HUES6 (cell line): Measurements from ENCODE around the gene COL23A1.

Experiments used
- H3K27ac ChIP-seq: 2 replicates; pipeline ENCODE4 v1.7.0; 2013; ENCODE audit warnings: low read depth, mild to moderate bottlenecking, low read length, inconsistent platforms
- H3K27me3 ChIP-seq: 2 replicates; pipeline ENCODE4 v1.6.1; 2013; ENCODE audit warnings: low read length; ENCODE audit not compliant: control insufficient read depth, insufficient read depth
- H3K36me3 ChIP-seq: 2 replicates; pipeline ENCODE4 v1.6.1; 2013; ENCODE audit warnings: low read length; ENCODE audit not compliant: control insufficient read depth, insufficient read depth
- H3K4me1 ChIP-seq: 2 replicates; pipeline ENCODE4 v1.6.1; 2013; ENCODE audit warnings: low read length; ENCODE audit not compliant: control insufficient read depth, insufficient read depth
- H3K4me3 ChIP-seq: 2 replicates; pipeline ENCODE4 v1.5.1; 2013; ENCODE audit warnings: low read depth, low read length
- H3K9ac ChIP-seq: one replicate; pipeline ENCODE4 v1.6.1; 2013; ENCODE audit warnings: mild to moderate bottlenecking, low read length
- H3K9me3 ChIP-seq: 2 replicates; pipeline ENCODE4 v1.6.1; 2013; ENCODE audit warnings: low read depth, low read length; ENCODE audit not compliant: control insufficient read depth, insufficient read depth

Gene COL23A1

GRCh38 chr5:178590141-178590923, at the start of gene COL23A1:
TSS of gene COL23A1 (minus strand) at chr5:178590393.
- Histone ChIP-seq H3K27ac (no peak within 1 kb of the TSS), H3K9me3 (peaks cover 12% of the 10 kb centered on the region), H3K27me3 (peaks cover 40% of the 10 kb centered on the region), H3K9ac (peak within 1 kb of the TSS; percentile 56), H3K4me3 (peak within 1 kb of the TSS; percentile 74), H3K36me3 (no peaks in the 10 kb centered on the region), H3K4me1 (peaks cover 20% of the 10 kb centered on the region)

GRCh38 chr5:178637356-178638074, 47.3 kb upstream of the COL23A1 start:
- Histone ChIP-seq H3K9me3 (peaks cover 11% of the 10 kb centered on the region), H3K27ac (no peak overlapping the region), H3K9ac (no peak overlapping the region)

GRCh38 chr5:178632285-178632684, 42.1 kb upstream of the COL23A1 start:
- Histone ChIP-seq H3K4me3 (no peak overlapping the region), H3K9ac (no peak overlapping the region), H3K4me1 (no peaks in the 10 kb centered on the region), H3K36me3 (no peaks in the 10 kb centered on the region), H3K9me3 (no peaks in the 10 kb centered on the region), H3K27me3 (no peaks in the 10 kb centered on the region), H3K27ac (no peak overlapping the region)

More at GRCh38 chr5:178637356-178638074, 47.3 kb upstream of the COL23A1 start:
- H3K4me1 ChIP-seq, result no peaks in the 10 kb centered on the region
- no peak overlapping the region for H3K4me3 ChIP-seq
- H3K27me3 ChIP-seq, result no peaks in the 10 kb centered on the region
- H3K36me3 ChIP-seq, result no peaks in the 10 kb centered on the region

- no peak overlapping the region for H3K4me3 ChIP-seq
Observed at GRCh38 chr5:178630951-178631350, 40.8 kb upstream of the COL23A1 start.

GRCh38 chr5:178630475-178630930, 40.3 kb upstream of the COL23A1 start:
- no peak overlapping the region for H3K4me3 ChIP-seq
- H3K9me3 ChIP-seq, result no peaks in the 10 kb centered on the region
- H3K27me3 ChIP-seq, result no peaks in the 10 kb centered on the region

More at GRCh38 chr5:178630951-178631350, 40.8 kb upstream of the COL23A1 start:
- no peaks in the 10 kb centered on the region for H3K9me3 ChIP-seq
- no peak overlapping the region for H3K27ac ChIP-seq
- H3K4me1 ChIP-seq, result no peaks in the 10 kb centered on the region
- no peaks in the 10 kb centered on the region for H3K36me3 ChIP-seq
- H3K9ac ChIP-seq, result no peak overlapping the region
- H3K27me3 ChIP-seq, result no peaks in the 10 kb centered on the region

GRCh38 chr5:178627259-178627598, 37.0 kb upstream of the COL23A1 start:
- Histone ChIP-seq H3K27ac (no peak overlapping the region), H3K4me3 (peak overlapping the region; percentile 100), H3K4me1 (peaks cover 13% of the 10 kb centered on the region), H3K9me3 (no peaks in the 10 kb centered on the region), H3K9ac (peak overlapping the region; percentile 38), H3K27me3 (no peaks in the 10 kb centered on the region), H3K36me3 (peaks cover 10% of the 10 kb centered on the region)

More at GRCh38 chr5:178630475-178630930, 40.3 kb upstream of the COL23A1 start:
- no peaks in the 10 kb centered on the region for H3K4me1 ChIP-seq
- no peak overlapping the region for H3K9ac ChIP-seq
- H3K27ac ChIP-seq, result no peak overlapping the region
- no peaks in the 10 kb centered on the region for H3K36me3 ChIP-seq

GRCh38 chr5:178626484-178627258, 36.5 kb upstream of the COL23A1 start, which contains the start of gene CLK4:
TSS of gene CLK4 (minus strand) at chr5:178627050. CDS start at chr5:178623416, 3,634 bp downstream.
- H3K9ac ChIP-seq, result peak within 1 kb of the TSS; percentile 99
- H3K27ac ChIP-seq, result peak within 1 kb of the TSS; percentile 91
- no peaks in the 10 kb centered on the region for H3K27me3 ChIP-seq
- peak within 1 kb of the TSS; percentile 100 for H3K4me3 ChIP-seq
- peaks cover 13% of the 10 kb centered on the region for H3K4me1 ChIP-seq
- H3K36me3 ChIP-seq, result peaks cover 14% of the 10 kb centered on the region
- no peaks in the 10 kb centered on the region for H3K9me3 ChIP-seq

- Histone ChIP-seq H3K27ac (peak overlapping the region; percentile 91; the same call in 1 of the 2 replicates), H3K36me3 (peaks cover 18% of the 10 kb centered on the region), H3K4me1 (peaks cover 13% of the 10 kb centered on the region), H3K4me3 (peak overlapping the region; percentile 100), H3K9me3 (no peaks in the 10 kb centered on the region), H3K9ac (peak overlapping the region; percentile 99), H3K27me3 (no peaks in the 10 kb centered on the region)
Observed at GRCh38 chr5:178625679-178626483, 35.7 kb upstream of the COL23A1 start.

GRCh38 chr5:178624631-178625546, 34.7 kb upstream of the COL23A1 start:
- H3K4me1 ChIP-seq, result peaks cover 18% of the 10 kb centered on the region
- no peaks in the 10 kb centered on the region for H3K27me3 ChIP-seq
- peak overlapping the region; percentile 99 for H3K9ac ChIP-seq
- H3K27ac ChIP-seq, result peak overlapping the region; percentile 91; the same call in 1 of the 2 replicates
- no peaks in the 10 kb centered on the region for H3K9me3 ChIP-seq
- peak overlapping the region; percentile 100 for H3K4me3 ChIP-seq
- peaks cover 23% of the 10 kb centered on the region for H3K36me3 ChIP-seq
